Mucosa of gallbladder (tissue), 1 donor: ENCODE data around the gene PIK3CG. TPM values are rescaled to one million over a fixed set of nuclear protein-coding genes. Genes with fewer than 3 reads are reported as not detected.

ENCODE experiments used
- DNase-seq: peaks from one replicate; pipeline ENCODE4 v3.0.0-alpha.2; 2020; ENCODE audit warnings: low spot score
- total RNA-seq: library from RNA; stranded (reverse); gene quantifications from one replicate; pipeline ENCODE4 v1.2.1, GENCODE V29; 2021
- donor health status: DM: no; HTN: no; CAD: no.

Gene PIK3CG
- total RNA-seq, 1 donor from 2014 or later: 7.1 TPM

- peak; percentile 14 for DNase-seq
These were observed 6.2 kb upstream of the PIK3CG start for GRCh38 chr7:106858618-106859532.

DNA sequence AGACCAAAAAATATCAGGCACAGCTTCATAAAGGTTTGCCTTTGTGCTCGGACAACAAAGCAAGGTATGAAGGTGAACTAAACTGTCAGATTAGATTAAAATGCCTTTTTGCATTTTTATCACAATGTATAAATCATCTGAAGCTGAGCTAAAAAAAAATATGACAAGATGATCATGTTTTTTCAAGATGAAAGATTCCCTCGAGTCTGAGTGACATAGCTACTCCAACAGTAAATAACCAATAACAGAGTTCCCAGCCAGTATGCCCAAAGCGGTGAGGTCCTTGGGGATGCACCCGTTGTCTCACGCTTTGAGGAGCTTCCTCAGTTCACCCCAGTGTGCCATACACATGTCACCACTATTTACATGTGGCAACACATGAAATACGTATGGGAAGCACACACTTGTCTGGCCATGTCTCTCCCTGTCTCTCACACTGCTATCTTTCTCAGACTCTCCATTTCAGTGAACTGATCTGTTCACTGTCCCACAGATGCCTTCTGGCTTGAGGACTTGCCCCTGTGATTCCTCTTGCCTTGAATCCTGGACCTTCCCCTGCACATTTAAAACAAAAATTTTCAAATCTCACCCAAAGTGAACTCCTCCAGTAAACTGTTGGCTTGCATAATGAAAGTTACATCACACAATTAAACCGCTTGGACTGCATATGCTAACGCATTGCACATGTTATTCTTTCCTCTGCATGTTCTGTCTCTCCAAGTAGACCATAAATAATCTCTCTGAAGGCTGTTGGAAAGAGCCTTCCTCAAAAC lies 2.6 kb upstream of the PIK3CG start:
- no peak for DNase-seq

DNA sequence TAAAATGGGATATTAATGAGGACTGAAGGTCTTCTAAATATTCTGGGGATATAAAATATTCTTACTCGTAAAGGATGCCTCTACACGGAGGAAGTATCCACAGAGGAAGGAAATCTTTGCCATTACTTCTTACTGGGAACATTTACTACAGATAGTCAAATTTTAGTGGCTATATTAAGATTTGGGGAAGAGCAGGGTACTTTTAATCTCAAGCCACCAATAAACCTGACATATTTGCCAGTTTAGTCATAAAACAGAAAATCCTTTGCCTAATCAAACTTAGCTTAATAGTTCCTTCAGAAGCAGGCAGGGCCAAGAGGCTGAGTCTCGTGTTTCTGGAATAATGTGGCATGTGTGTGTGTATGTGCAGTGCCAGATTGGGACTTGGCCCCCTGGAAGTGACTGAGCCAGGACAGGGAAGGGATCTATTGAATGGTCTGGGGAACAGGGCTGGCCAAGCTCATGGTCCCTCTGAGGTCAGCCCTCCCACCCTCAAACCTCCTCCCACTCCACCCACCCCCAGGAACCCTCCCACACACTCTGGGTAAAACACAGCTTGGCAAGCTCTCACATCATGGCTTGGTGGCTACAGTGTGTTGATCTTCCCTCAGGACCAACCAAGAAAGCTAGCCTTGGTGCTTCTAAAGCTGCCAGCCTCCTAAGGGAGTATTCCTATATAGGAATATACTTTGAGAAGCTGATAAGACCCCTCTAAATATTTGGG lies 1.6 kb upstream of the PIK3CG start:
- no peak for DNase-seq

GRCh38 chr7:106864298-106865081 lies 592 bp upstream of the PIK3CG start:
- DNase-seq: no peak

DNA sequence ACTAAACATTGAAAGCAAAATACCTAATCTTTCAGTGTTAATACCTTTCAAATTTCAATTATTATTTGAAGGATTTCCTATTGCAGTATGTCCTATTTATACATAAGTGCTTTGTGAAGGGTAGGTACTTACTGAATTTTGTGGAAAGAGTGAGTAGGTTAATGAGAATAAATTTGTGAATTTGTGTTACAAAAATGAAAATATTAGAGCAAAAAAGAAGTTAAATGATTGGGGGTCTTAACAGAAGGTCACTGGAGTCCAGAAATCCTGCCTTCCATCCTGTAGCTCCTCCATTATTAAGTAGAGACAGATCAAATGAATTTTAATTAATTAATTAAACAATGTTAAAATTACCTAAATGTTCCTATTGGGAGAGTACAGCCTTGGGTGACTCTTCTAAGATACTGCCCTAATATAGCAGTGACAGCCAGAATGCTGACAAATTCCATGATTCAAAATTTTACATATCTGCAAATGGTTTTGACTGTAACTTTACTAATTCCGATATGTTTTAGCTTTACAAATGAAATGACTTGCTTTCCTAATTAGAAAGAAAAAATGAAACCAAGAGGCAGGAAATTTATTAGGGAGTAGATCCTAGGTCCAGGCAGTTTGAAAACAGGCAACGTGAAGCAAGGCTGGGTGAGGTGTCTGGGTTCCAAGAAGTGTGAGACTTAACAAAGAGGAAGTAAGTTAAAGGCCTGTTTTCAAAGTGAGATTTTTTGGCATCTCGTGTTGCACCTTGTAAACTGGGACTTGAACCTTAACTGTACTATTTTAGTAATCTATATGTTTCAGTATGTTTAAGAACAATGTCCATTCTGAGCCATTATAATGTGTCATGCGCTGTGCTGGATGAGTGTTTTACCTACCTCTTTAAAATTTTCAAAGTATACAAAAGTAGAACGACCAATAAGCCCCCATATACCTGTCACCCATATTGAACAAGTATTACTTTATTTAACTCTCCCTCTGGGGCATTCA lies 1.5 kb downstream of the PIK3CG start:
- DNase-seq: no peak

DNA sequence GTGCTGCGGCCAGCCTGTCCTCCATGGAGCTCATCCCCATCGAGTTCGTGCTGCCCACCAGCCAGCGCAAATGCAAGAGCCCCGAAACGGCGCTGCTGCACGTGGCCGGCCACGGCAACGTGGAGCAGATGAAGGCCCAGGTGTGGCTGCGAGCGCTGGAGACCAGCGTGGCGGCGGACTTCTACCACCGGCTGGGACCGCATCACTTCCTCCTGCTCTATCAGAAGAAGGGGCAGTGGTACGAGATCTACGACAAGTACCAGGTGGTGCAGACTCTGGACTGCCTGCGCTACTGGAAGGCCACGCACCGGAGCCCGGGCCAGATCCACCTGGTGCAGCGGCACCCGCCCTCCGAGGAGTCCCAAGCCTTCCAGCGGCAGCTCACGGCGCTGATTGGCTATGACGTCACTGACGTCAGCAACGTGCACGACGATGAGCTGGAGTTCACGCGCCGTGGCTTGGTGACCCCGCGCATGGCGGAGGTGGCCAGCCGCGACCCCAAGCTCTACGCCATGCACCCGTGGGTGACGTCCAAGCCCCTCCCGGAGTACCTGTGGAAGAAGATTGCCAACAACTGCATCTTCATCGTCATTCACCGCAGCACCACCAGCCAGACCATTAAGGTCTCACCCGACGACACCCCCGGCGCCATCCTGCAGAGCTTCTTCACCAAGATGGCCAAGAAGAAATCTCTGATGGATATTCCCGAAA lies 2.7 kb downstream of the PIK3CG start:
- DNase-seq: no peak

DNA sequence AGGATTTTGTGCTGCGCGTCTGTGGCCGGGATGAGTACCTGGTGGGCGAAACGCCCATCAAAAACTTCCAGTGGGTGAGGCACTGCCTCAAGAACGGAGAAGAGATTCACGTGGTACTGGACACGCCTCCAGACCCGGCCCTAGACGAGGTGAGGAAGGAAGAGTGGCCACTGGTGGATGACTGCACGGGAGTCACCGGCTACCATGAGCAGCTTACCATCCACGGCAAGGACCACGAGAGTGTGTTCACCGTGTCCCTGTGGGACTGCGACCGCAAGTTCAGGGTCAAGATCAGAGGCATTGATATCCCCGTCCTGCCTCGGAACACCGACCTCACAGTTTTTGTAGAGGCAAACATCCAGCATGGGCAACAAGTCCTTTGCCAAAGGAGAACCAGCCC lies 3.3 kb downstream of the PIK3CG start:
- DNase-seq: no peak

DNA sequence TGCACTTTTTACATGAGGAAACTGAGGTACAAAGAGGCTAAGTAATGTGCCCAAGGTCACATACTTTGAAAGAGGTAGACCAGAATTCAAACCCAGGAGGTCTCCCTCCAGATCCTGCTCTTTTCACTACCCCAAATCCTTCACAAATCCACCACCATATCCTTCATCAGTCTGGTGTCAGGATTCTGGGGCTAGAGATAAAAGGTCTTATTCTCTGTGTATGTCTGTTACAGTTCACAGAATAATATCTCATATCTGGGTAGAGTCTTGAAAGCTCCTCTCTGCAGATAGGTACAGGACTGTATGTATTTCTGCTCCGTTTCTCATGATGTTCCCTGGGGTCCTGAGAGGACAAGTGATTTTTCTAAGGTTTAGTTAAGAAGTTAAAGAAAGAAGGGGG lies 4.9 kb downstream of the PIK3CG start:
- no peak for DNase-seq

DNA sequence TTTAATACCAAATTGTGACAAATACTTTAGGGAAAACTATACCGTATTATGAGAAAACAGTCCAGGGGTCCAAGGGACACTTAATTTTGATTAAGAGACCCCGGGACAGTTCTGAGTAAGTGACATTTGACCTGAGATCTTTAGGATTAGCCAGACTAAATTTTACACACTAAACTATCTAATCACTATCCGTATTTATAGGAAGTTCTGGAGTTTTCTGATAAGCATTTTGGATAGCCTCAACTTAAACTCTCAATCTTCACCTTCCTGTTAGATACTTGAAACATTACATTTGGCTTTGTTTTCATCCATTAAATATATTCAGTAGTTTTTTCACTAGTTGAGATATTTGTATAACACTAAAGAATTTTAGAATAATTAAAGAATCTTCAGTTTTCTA lies 5.4 kb downstream of the PIK3CG start:
- no peak for DNase-seq

DNA sequence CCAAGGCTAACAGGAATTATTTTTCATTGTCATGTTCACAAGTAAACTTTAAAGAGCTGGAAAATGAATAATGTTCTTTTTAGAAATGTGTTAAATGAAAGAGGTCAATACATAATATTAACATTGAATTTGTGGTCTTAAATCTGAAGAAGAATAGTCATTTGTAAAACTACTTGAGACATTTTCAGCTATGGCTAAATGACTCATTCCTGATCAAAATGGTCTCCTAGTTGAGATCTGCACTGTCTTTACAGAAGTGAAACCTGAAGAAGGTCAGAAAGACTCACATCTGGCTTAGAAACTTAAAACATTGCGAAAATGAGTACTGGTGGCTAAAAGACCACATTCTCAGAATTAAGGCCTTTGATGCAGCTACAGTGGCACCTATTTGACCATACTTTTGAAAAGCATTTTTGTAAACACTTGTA lies 5.9 kb downstream of the PIK3CG start:
- no peak for DNase-seq

DNA sequence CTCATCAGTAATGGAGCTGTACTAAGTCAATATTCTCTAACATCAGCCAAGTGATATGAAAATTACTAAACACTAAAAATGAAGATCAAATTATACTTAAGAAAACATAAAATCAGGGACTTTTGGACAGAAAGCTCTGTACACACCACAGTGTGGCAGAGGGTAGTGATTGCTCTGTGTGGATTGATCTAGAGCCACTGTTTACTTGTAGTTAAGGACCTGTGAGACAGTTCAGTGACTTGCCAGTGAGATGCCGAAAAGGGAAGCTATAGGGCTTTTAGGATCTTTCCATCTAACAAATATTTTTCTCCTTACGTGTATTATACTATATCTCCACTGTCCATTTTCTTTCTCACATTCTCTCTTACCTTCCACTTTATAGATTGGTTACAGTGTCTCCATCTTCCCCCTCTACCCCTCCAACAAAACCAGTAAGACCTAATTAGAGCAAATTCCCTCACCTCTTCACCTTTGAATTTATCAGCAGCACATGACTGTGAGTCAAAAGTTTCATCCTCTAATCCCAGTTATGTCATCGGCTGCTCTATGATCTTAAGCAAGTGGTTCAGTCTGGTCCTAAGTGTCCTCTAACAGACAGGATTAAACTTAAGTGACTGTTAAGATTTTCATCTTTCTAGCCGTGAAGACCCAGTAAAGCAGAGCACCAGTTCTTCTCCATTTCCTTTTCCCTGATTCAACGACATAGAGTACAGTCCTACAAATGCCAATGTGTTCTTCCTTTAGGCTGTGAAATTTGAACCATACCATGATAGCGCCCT lies 6.9 kb downstream of the PIK3CG start:
- no peak for DNase-seq

GRCh38 chr7:106872763-106873162 lies 7.7 kb downstream of the PIK3CG start:
- DNase-seq: no peak

- DNase-seq: no peak
These were observed 9.0 kb downstream of the PIK3CG start for GRCh38 chr7:106874076-106874475.

GRCh38 chr7:106875508-106875907 lies 10.4 kb downstream of the PIK3CG start:
- no peak for DNase-seq

DNA sequence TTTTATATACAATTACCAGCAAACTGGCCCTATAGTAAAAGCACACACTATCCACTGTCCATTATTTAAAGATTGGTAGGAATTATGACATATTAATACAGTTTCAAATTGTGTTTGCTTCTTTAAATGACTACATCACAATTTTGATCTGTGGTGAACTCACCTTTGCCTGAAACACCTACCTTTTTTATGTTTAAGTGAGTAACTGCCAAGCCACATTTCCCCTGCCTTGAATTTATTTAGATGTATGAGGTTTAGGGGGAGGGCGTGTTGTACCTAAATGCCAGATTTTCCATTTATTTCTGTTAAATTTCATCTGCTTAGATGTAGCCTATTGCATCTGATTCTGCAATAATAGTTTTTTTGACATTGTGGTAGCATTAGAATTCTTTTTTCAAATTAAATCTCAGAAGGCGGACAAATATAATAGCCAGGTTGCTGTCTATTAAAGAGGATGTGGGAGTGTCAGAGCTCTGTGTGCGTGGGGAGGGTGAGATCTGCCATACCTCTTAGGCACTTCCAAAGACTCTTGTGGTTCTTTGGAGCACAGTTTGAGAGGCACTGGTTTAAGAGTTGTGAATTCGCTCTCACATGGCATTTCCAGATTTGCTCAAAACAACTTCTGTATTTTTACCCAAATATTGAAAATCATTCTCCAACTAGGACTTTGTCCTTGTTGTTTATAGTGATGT lies 13.8 kb downstream of the PIK3CG start:
- DNase-seq: no peak

GRCh38 chr7:106881984-106882383 lies 16.9 kb downstream of the PIK3CG start:
- no peak for DNase-seq

DNA sequence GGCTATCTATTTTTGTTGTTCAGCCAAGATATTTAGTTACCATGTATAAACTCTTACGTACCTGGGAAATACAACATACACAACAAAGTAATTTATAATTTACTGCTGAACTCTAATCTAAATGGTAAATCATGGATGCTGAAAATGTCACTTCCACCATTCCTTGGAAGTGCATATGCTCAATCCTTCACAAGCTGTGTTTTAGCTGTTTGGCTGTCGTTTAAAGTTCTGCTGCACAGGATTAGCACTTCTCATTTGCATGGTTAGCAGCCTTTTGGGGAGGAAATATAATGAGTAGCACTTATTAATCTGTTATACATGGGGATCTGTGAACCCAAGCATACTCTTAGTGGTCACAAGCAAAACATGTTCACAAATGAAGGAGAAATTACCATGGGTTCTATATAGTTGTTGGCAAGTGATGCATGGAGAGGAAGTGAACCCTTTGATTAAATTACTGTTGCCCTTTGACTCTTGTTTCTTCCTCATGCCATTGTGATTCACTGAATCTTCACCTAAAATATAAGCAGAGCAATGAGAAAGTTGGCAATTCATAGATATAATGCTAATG lies 18.5 kb downstream of the PIK3CG start:
- no peak for DNase-seq

GRCh38 chr7:106885652-106886051 lies 20.6 kb downstream of the PIK3CG start:
- no peak for DNase-seq
